ENCODE results near the gene MAPK10. TPM values are rescaled to one million over a fixed set of nuclear protein-coding genes. Genes with fewer than 3 reads are reported as not detected.

Gene MAPK10
- total and polyA plus RNA-seq, 2 experiments from 2014 or later: 3.6 to 8.1 TPM

GRCh38 chr4:86319390-86319789 is 40.5 kb downstream of the MAPK10 start:
- H3F3A ChIP-seq (replicated peaks; ENCODE audit: low read depth): no peaks in the 10 kb centered on the region
- H3K4me2 ChIP-seq: no peak overlapping the region
- H4K20me1 ChIP-seq (replicated peaks; ENCODE audit: insufficient read depth): no peaks in the 10 kb centered on the region
- no peak overlapping the region for H3K4me3 Mint-ChIP-seq
- H3K27me3 Mint-ChIP-seq (ENCODE audit: insufficient read depth, low read depth, poor library complexity): no peaks in the 10 kb centered on the region
- no peak for TF ChIP-seq EZH2phosphoT487 (IDR thresholded peaks at IDR 0.05; ENCODE audit: unreplicated experiment)
- TF ChIP-seq CREB1 (CRISPR knock-in tag; IDR thresholded peaks at IDR 0.05; ENCODE audit: low read depth): no peak
- no peak for TF ChIP-seq ZNF462 (CRISPR knock-in tag; IDR thresholded peaks at IDR 0.05)
- TF ChIP-seq ZNF114 (CRISPR knock-in tag; IDR thresholded peaks at IDR 0.05): no peak
- TF ChIP-seq NANOG (IDR thresholded peaks at IDR 0.05; ENCODE audit: borderline replicate concordance): no peak
- TF ChIP-seq CTCF (conservative IDR thresholded peaks at IDR 0.05; ENCODE audit: low read depth in 2 of 2): no peak
- no peak for TF ChIP-seq ZNF331 (CRISPR knock-in tag; IDR thresholded peaks at IDR 0.05; ENCODE audit: low read depth)
- no peak for TF ChIP-seq EZH2 (IDR thresholded peaks at IDR 0.05; ENCODE audit: low read depth, unreplicated experiment)
- no peak for TF ChIP-seq STAT1 (IDR thresholded peaks at IDR 0.05; ENCODE audit: unreplicated experiment)
- TF ChIP-seq JUNB (IDR thresholded peaks at IDR 0.05; ENCODE audit: unreplicated experiment): no peak
- no peak for TF ChIP-seq ETS1 (IDR thresholded peaks at IDR 0.05)
- no peak for TF ChIP-seq POLR2AphosphoS5 (IDR thresholded peaks at IDR 0.05; ENCODE audit: low read depth)
- no peak for TF ChIP-seq REST (IDR thresholded peaks at IDR 0.05; ENCODE audit: unreplicated experiment)
- no peaks in the 10 kb centered on the region for H3K79me2 ChIP-seq (replicated peaks; ENCODE audit: insufficient read depth)
- no peaks in the 10 kb centered on the region for H3K9me2 ChIP-seq (ENCODE audit: insufficient read depth)
- H3K27ac Mint-ChIP-seq: no peak overlapping the region
- no peaks in the 10 kb centered on the region; the same call in 2 of the 3 replicates for H3K9me3 Mint-ChIP-seq
- no peak for DNase-seq (ENCODE audit: low spot score)
- H3K4me1 ChIP-seq (ENCODE audit: insufficient read depth): no peaks in the 10 kb centered on the region
- no peaks in the 10 kb centered on the region for H3K36me3 Mint-ChIP-seq (ENCODE audit: low read depth)
- H3K4me3 ChIP-seq: no peak overlapping the region
- no peaks in the 10 kb centered on the region for H3K36me3 ChIP-seq (ENCODE audit: insufficient read depth)
- no peak overlapping the region for H3K27ac ChIP-seq (ENCODE audit: low read depth)
- H3K27me3 ChIP-seq (ENCODE audit: insufficient read depth): no peaks in the 10 kb centered on the region
- no peak overlapping the region for H2AFZ ChIP-seq
- ATAC-seq: no peak
- H3K4me1 Mint-ChIP-seq: no peaks in the 10 kb centered on the region

All from GM23338 (cell line).